ENCODE data around the gene GRIK2.

GRIK2 gene

DNA sequence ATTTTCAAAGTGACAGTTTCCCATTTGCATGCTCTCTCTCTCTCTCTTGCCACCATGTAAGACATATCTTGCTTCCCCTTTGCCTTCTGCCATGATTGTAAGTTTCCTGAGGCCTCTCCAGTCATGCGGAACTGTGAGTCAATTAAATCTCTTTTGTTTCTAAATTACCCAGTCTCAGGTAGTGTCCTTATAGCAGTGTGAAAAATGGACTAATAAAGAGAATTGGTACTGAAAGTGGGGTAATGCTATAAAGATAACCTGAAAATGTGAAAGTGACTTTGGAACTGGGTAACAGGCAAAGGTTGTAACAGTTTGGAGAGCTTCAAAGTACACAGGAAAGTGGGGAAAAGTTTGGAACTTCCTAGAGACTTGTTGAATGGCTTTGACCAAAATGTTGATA lies 389.8 kb downstream of the GRIK2 start:
- DNase-seq (ENCODE audit: low spot score) = no peak

DNA sequence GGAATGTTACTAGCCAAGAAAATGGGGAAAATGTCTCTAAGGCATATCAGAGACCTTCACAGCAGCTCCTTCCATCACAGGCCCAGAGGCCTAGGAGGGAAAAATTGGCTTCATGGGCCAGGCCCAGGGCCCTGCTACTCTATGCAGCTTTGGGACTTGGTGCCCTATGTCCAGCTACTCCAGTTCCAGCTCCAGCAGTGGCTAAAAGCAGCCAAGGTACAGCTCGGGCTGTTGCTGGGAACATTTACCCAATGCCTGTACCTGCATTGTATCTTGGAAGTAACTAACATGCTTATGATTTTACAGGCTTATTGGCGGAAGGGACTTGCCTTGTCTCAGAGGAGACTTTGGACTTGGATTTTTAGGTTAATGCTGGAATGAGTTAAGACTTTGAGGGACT lies 390.6 kb downstream of the GRIK2 start:
- DNase-seq (ENCODE audit: low spot score) = no peak

DNA sequence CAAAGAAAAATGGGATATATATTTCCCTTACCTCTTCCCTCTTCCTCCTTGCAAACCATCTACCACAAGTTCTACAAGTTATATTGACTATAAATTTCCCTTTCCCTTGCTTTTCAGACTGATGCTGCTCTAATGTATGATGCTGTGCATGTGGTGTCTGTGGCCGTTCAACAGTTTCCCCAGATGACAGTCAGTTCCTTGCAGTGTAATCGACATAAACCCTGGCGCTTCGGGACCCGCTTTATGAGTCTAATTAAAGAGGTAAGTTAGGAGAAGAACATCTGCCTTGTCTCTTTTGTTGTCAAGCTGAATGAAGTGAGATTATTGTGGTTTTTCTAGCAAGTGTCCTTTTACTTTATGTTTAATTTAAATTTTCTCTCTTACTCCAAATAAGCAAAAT lies 406.0 kb downstream of the GRIK2 start:
- no peak for DNase-seq (ENCODE audit: low spot score)

DNA sequence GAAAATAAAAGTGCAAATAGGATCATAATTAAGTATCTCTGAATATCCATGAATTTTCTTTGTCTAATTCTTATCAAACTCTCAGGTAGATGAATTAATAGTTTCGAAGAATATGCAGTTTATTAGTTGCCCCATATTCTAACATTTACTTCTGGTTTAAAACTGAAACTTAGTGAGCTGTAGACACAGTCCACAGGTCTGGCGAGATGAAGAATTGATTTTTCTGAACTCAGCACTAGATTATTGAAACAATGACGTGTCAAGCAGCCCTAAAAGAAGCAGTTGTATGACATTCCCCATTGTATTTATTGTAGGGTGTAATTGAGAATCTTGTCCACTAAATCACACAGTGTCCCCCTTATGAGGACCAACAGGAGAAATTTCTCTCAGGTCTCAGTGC lies 407.1 kb downstream of the GRIK2 start:
- no peak for DNase-seq (ENCODE audit: low spot score)

DNA sequence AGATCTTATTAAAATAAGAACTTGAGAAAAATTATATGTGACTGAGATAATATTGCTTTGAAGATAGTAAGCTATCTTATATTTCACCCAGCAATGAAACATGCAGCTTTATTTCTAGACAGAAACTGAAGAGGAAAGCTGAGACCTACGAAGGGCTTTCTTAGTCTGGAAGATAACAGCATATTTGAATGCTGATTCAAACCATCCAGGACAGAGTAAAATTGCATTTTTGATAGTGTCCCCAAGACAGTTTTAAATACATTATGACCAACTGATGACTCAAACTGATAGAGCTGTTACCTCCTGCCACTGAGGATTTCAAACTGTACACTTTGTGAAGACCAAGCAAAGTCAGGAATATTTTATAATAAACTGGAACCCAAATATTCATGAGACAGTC lies 409.6 kb downstream of the GRIK2 start:
- DNase-seq (ENCODE audit: low spot score) = no peak

DNA sequence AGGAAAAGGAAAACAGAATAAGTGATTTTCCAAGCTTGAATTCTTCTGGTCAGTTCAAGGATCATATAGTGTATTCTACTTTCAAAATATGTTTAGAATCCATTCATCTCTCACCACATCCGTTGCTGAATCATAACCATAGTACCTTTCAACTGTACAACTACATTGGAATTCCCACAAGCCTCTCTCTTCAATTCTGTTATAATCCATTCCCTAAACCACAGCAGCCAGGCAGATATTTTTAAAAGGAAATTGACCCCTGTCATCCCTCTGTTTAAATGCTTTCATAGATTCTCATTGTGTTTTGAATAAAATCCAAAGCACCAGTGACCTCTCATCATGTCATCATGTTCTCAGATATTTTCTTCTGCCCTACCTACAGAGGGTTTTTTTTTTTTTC lies 412.7 kb downstream of the GRIK2 start:
- no peak for DNase-seq (ENCODE audit: low spot score)

DNA sequence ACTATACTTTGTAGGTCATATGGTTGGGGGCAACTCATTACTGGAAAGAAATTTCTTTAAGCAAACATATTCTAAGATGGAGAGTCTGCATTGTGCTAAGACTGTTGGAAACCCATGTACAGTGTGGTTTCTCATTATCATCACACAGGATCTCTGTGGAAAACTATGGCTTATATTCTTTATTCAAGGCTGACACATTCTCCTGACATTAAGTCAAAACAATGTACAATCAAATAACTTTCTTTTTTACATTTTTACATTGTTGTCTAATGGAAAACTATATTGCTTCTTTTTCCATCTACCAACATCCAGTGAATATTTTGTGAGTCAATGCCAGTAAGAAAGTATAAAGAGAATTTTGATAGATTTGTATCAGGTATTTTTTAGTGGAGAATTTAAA lies 417.6 kb downstream of the GRIK2 start:
- DNase-seq (ENCODE audit: low spot score) = no peak

DNA sequence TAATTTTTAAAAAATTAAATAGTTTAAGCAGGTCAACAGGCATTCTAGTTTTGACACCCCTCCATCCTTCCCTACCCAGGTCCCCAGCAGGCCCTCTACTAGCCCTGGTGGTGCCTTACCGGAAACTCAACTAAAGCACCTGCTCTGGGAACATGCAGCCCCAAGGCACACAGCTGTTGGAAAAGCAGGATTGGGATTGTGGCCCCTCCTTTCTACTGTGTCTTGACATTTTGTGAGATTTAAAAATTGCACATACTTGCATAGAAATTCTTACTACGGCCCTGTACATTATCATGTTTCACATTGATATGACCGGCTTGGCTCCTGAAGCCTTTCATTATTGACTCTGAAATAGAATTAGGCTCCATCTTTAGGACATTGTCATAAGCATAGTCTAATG lies 423.2 kb downstream of the GRIK2 start:
- no peak for DNase-seq (ENCODE audit: low spot score)

DNA sequence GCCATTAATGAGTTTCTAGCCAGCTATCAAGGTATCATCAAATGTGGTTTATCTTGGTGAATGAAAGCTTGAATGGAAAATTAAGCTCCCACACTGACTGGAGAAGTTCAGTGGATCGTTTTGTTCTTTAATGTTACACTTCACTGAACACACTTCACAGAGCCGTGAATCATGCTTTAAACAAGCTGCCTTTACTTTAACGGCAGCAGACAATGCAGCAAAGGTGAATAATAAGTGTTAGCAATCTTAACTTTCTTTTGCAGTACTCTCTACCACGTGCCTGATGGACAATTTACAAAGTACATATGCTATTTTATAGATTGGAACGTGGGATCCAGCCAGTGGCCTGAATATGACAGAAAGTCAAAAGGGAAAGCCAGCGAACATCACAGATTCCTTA lies 424.5 kb downstream of the GRIK2 start:
- no peak for DNase-seq (ENCODE audit: low spot score)

DNA sequence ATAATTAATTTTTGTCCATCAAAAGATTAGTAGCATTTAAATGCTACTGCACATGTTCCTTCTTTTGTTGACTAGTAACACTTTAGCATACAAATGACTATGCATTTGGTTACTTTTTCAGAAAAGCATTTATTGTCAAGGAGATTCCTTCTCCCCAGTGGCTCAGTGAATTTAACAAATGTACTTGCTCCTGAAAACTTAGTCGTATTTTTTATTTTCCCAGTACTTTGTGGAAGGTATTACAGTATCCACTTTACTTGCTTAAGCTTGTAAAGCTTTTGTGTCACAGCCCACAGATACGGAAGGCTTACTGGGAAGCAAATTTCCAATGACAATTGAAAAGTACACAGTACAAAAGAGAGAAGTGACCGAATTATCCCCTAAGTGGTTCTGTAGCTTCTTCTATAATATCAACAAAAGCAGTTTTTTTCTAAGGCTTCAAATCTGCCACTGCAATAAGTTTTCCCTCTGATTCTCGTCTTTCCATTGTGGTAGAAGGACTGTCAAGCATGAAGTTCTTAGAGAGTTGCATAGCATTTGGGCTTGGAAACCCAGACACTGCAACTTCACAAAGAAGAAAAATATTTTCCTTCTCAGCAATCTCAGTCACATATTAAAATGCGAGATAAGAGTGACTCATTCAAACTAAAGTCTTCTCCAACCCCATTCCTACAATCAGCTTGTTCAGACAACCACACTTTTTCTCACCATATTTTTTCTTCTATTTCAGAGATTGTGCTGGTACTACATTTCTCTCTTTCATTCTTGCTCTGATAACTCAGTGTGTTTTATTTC lies 431.2 kb downstream of the GRIK2 start:
- DNase-seq (ENCODE audit: low spot score) = no peak

DNA sequence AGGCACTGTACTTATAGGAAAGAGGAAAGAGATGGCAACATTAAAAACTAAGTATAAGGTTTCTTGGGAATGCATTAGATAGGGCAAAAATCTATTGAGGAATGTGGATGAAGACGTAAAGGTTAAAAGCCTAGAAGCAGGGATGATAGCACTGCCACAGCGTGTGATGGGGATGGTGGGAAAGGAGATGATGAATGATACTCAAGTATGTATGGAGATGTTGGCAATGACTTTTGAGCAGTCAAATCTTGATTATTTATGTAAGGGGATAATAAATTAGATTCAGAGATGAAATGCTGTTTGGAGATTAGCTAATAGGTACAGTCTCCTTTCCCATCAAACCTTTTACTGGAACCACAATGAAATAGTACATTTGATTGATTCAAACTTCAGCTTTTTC lies 432.8 kb downstream of the GRIK2 start:
- DNase-seq (ENCODE audit: low spot score) = no peak

DNA sequence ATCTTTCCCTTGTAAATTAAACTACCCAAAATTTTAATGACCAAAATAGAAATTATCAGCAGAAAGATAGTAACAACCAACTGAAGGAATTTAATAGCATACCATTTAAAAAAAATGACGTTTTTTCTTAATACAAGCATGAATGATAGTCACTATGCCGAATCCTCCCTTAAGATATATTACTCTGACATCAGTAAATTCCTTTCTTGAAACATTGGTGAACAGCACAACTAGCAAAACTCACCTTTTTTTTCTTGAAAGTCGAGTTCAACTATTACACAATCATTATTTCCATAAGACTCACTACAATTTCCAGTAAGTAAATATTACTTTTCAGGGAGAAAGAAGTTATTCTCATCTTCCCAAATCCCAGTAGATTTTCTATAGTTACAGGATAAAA lies 433.2 kb downstream of the GRIK2 start:
- no peak for DNase-seq (ENCODE audit: low spot score)

DNA sequence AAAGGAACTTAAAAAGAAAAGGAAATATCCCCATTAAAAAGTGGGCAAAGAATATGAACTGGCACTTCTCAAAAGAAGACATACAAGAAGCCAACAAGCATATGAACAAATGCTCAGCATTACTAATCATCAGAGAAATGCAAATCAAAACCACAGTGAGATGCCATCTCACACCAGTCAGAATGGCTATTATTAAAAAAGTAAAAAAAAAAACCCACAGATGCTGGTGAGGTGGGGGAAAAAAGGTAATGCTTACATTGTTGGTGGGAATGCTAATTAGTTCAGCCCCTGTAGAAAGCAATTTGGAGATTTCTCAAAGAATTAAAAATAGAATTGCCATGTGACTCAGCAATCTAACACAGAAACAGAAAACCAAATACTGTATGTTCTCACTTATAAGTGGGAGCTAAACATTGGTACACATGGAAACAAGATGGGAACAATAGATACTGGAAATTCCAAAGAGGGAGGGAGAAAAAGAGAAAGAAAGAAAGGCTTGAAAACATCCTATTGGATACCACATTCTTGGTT lies 437.1 kb downstream of the GRIK2 start:
- DNase-seq (ENCODE audit: low spot score) = no peak

DNA sequence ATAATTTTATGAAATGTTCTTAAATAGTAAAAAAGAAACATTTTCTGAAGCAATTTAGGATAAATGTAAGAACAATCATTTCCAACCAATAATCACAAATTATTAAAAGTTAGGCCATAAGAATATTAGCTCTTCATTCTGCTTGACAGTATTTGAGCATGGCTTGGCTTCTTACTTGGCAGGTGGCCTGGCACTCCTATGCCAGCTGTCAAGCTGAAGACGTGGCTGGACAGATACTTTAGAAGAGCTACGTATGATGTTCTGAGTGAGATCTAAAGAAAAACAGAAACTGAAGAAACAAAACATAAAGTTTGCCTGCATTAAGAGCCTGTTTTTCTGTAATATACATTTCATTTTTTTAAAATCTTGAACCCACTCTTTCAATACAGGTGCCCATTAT lies 438.9 kb downstream of the GRIK2 start:
- DNase-seq (ENCODE audit: low spot score) = no peak

DNA sequence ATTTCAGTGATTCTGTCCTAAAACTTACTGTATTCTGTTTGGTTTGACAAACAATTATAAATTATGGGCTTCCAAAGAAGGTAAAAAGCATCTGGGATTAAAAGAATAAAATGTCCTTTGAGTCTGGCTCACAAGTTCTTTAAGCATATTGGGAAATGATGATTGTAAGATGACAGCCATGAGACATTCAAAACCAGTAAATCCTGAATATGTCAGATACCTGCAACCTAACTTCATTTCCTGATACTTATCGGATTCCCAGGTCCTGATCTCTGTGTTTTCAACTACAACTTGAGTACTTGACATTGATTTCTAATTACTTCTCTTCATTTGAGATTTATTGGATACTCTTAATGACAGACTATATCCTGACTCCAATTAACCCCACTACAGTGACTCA lies 446.6 kb downstream of the GRIK2 start:
- no peak for DNase-seq (ENCODE audit: low spot score)

DNA sequence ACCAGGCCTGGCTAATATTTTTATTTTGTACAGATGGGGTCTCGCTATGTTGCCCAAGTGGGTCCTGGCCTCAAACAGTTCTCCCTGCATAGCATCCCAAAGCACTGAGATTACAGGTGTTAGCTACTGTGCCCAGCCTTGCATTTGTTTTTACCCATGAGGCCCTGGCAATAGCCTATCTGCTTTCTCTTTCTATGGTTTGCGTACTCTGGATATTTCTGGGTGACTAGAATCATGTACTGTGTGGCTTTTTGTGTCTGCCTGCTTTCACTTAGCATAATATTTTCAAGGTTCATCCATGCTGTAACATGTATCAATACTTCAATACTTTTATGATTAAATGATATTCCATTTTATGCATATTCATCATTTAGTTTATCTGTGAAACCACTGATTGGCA lies 451.7 kb downstream of the GRIK2 start:
- DNase-seq (ENCODE audit: low spot score) = no peak

DNA sequence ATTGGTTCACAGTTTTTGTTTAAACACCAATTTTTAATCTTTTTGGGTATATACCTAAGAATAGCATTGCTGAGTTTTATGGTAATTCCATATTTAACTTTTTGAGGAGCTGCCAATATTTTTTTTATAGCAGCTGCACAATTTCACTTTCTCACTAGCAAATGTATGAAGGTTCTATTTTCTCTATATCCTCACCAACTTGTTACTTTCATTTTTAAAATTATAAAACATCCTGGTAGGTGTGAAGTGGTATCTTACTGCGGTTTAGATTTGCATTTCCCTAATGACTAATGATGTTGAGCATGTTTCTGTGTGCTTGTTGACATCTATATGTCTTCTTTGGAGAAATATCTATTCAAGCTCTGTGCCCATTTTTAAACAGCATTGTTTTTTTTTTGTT lies 452.1 kb downstream of the GRIK2 start:
- no peak for DNase-seq (ENCODE audit: low spot score)

DNA sequence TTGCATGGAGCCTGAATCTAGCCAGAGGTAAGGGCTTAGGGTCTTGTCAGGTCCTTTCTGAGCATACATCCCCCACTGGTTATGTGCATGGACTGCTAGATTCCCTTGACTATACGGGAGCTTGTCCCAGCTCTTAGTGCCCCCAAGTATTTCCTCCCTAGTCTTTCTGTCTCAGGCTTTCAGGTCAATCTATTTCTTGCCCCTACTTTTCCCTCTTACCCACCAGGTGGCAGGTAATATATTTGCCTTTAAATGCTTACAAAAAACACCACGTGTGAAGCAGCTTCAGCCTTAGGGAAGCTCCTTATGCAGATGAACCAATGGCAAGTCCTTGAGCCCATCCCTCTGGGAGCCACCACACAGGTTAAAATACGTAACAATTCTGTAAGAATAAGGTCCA lies 454.2 kb downstream of the GRIK2 start:
- DNase-seq (ENCODE audit: low spot score) = no peak

DNA sequence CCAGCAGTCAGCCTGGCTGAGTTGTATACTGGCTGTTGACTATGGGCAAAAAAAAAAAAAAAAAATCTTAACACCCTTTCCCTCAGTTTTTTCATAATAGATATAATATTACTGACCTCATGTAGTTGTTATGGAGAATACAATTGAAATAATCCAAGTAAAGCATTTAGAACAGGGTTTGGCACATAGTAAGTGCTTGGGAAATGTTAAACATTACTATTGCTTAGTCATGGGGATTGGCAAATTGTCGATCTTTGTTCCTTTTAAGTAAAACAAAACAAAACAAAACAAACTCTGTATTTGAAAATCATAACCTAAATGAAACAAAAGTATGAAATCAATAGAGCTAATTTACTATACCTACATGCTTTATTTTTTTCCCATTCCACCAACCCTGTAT lies 458.4 kb downstream of the GRIK2 start:
- DNase-seq (ENCODE audit: low spot score) = no peak

DNA sequence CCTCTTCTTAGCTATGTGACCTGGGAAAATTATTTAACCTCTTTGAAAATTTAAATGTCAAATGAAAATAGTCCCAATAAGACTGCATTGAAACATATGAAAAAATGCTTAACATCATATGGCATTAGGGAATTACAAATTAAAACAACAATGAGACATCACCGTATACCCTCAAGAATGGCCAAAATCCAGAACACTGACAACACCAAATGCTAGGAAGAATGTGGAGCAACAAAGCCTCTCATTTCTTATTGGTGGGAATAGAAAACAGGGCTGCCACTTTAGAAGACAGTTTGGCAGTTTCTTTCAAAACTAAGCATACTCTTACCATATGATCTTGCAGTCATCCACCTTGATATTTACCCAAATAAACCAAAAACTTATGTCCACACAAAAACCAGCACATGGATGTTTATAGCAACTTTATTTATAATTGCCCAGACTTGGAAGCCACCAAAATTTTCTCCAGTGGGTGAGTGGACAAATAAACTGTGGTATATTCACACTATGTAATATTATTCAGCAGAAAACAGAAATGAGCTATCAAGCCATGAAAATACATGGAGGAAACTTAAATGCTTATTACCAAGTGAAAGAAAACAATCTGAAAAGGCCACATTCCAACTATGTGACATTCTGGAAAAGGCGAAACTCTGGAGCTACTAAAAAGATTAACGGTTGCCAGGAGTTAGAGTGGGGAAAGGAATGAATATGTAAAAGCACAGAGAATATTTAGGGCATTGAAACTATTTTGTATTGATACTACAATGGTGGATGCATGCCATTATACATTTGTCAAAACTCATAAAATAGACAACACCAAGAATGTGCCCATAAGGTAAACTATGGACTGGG lies 459.9 kb downstream of the GRIK2 start:
- no peak for DNase-seq (ENCODE audit: low spot score)

DNA sequence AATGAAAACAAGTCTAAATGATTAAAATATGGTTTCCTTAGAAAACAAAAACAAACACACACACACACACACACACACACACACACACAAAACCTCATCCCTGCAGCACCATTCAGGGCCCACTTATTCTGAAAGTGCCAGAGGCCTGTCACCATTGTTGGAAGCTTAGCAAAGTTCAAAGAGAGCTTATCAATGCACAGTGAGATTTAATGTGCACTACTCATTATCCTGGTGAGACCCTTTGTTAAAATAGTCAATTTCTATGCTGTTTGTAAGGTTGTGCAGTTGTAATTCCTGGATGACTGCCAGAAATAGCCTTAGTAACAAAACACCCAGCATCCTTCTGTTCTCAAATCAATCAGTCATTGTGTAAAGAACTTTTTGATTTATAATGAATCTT lies 482.9 kb downstream of the GRIK2 start:
- no peak for DNase-seq (ENCODE audit: low spot score)

DNA sequence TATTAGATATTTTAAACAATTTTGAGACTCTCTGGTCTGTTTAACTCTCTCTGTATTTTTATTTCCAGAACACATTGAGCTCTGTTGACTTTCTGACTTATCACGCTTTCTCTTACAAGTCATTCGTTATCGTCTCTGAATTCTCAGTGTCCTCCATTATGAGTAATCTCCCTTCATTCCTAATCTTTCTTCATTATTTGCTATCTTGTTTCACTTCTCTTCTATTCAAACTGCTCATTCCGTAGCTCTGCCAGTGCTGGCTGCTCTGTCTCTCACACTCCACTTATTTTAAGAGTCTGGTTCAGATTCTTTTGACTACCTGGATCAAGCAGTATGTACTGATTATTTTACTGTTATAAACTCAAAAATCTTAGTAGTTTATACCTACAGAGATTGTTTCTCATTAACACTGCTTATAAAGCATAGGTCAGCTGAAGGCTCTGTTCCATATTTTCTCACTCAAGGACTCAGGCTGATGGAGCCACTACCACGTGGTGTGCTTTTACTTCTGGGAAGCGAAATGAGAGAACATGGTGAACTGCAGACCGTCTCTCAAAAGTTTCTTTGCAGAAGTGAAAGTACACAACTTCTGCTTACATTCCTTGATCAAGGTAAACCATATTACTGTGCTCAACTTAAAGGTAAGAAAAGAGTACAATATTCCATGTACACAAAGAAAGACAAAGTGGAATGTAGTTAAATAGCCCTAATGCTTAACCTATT lies 485.2 kb downstream of the GRIK2 start:
- DNase-seq (ENCODE audit: low spot score) = no peak

DNA sequence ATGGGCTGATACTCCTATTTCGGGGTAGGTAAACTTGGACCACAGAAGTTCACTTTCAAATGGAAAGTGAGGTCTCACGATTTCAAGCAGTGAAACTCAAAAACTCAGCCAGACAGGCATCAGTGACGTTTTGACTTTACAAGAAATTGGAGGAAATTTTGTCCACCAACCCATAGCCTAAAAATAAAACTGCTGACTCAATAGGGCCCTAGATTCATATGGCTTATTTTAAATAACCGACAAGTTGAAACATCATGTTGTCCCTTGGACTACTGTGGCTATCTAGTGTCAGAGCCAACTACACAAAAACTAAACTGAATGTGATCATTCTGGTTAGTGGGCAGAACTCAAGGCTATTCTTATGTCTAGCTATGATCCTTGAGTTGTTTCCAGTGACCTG lies 486.3 kb downstream of the GRIK2 start:
- no peak for DNase-seq (ENCODE audit: low spot score)
